Pulmonary artery endothelial cell (primary cell): ENCODE measurements around the gene UBL4B. TPM values are rescaled to one million over a fixed set of nuclear protein-coding genes. Genes with fewer than 3 reads are reported as not detected.
"Not testable (repeated sequence)": the region's sequence is repeated elsewhere in the genome, so short reads cannot be mapped to it uniquely, and the experiment has no call there.

Source experiments
- DNase-seq: peaks from one replicate; pipeline ENCODE4 v3.0.0-alpha.2; 2011; ENCODE audit warnings: low read depth, low spot score
- total RNA-seq: library from RNA; depleted of rRNA; stranded (reverse); fragments of >200 nt; gene quantifications from 2 replicates; pipeline ENCODE4 v1.2.3, GENCODE V29; 2014

UBL4B gene
- not detected in 2 replicates for total RNA-seq

GRCh38 chr1:110112143-110112542, at the start of gene UBL4B:
Gene UBL4B, plus strand, starts transcription at chr1:110112443. Its CDS starts 92 bp downstream, at chr1:110112535.
- no peak for DNase-seq

GRCh38 chr1:110062612-110063011, 49.6 kb upstream of the UBL4B start:
- DNase-seq, result no peak

GRCh38 chr1:110063781-110064180, 48.5 kb upstream of the UBL4B start:
- DNase-seq, result no peak

GRCh38 chr1:110064576-110065337, 47.5 kb upstream of the UBL4B start:
- DNase-seq, result no peak

GRCh38 chr1:110065841-110066240, 46.4 kb upstream of the UBL4B start:
- no peak for DNase-seq

GRCh38 chr1:110067479-110067892, 44.8 kb upstream of the UBL4B start:
- no peak for DNase-seq

- no peak for DNase-seq
Measured at GRCh38 chr1:110067893-110068645, 44.2 kb upstream of the UBL4B start.

GRCh38 chr1:110068646-110069403, 43.4 kb upstream of the UBL4B start:
- no peak for DNase-seq

GRCh38 chr1:110069404-110070281, 42.6 kb upstream of the UBL4B start:
- no peak for DNase-seq

- no peak for DNase-seq
Measured at GRCh38 chr1:110070282-110070669, 42.0 kb upstream of the UBL4B start.

GRCh38 chr1:110070671-110071242, 41.5 kb upstream of the UBL4B start, which contains the start of gene ALX3:
Gene ALX3, minus strand, starts transcription at chr1:110070672. Its CDS starts 60 bp downstream, at chr1:110070612.
- DNase-seq, result no peak

GRCh38 chr1:110074166-110074565, 38.1 kb upstream of the UBL4B start:
- no peak for DNase-seq

- DNase-seq, result no peak
Measured at GRCh38 chr1:110076789-110077500, 35.3 kb upstream of the UBL4B start.

GRCh38 chr1:110079995-110080394, 32.2 kb upstream of the UBL4B start:
- DNase-seq, result not testable (repeated sequence)

- DNase-seq, result no peak
Measured at GRCh38 chr1:110081061-110081460, 31.2 kb upstream of the UBL4B start.

- DNase-seq, result no peak
Measured at GRCh38 chr1:110082477-110082876, 29.8 kb upstream of the UBL4B start.

- no peak for DNase-seq
Measured at GRCh38 chr1:110083061-110083865, 29.0 kb upstream of the UBL4B start.

GRCh38 chr1:110083866-110084226, 28.4 kb upstream of the UBL4B start:
- no peak for DNase-seq
